K562 (cell line): ENCODE measurements around the gene TRIM62. TPM values are rescaled to one million over a fixed set of nuclear protein-coding genes. Genes with fewer than 3 reads are reported as not detected.

Experiments used
- ATAC-seq: fragments of 200-7000 bp; cut with Tn5 transposase; 3 replicates; pipeline ENCODE4 v1.9.1; 2020; ENCODE audit warnings: moderate library complexity
- BruUV-seq: library from RNA; stranded (reverse); fragments of 400-500 nt; replicated peaks from 2 replicates; lab custom pipeline; 2021; lab: Mats Ljungman, UMichigan
- CTCF ChIA-PET: fragments of 300-600 bp; formaldehyde crosslinking; extraction: SDS; loops from one replicate; lab custom pipeline; 2021; ENCODE audit warnings: low intra/inter-chr PET ratio; lab: Yijun Ruan, JAX
- POLR2A ChIA-PET: fragments of 300-600, 350-650 bp; sonication (Branson Sonifier 250); formaldehyde crosslinking; extraction: SDS; loops from one replicate; lab custom pipeline; 2021; ENCODE audit warnings: antibody characterized with exemption, inconsistent platforms; lab: Yijun Ruan, JAX
- DNase-seq, 4 experiments: peaks; one replicate each; pipeline versions ENCODE4 v3.0.0 to v3.0.0-alpha.2; 2011 to 2018; ENCODE audit warnings: low spot score in 3 of 4, mixed read lengths in 3 of 4; ENCODE audit errors: extremely low read depth in 1 of 4
- FAIRE-seq: peaks from 2 replicates; lab custom pipeline; 2011; peaks lifted over from hg19 to GRCh38; lab: Jason Lieb, UNC
- H2AFZ ChIP-seq: 2 replicates; pipeline ENCODE4 v1.6.0; 2011; ENCODE audit warnings: low read depth, low read length, control low read depth, inconsistent platforms
- H3K27ac ChIP-seq: fragments of 200-600 bp; 3 replicates; pipeline ENCODE4 v1.8.0; 2011; ENCODE audit warnings: low read depth, mild to moderate bottlenecking, control low read depth, inconsistent platforms, low read length, moderate library complexity, mixed read lengths; ENCODE audit errors: extremely low read depth
- H3K27me3 ChIP-seq, 2 experiments: fragments of 300-600 bp in 1 of 2; 2 replicates in 1 of 2; 3 replicates in 1 of 2; pipeline versions ENCODE4 v1.6.0 to v1.8.0; 2011; ENCODE audit warnings: inconsistent platforms in 2 of 2, low read length in 2 of 2, mild to moderate bottlenecking in 1 of 2, mixed read lengths in 1 of 2, moderate library complexity in 1 of 2; ENCODE audit not compliant: control insufficient read depth in 2 of 2, insufficient read depth in 2 of 2
- H3K36me3 ChIP-seq: fragments of 300-600 bp; 3 replicates; pipeline ENCODE4 v1.8.0; 2011; ENCODE audit warnings: mild to moderate bottlenecking, low read length, inconsistent platforms; ENCODE audit not compliant: control insufficient read depth, insufficient read depth
- H3K4me1 ChIP-seq, 2 experiments: fragments of 200-600 bp in 1 of 2; replicated peaks in 1 of 2; 2 replicates in 1 of 2; 3 replicates in 1 of 2; pipeline versions ENCODE4 v1.5.1 to v1.8.0; 2011; ENCODE audit warnings: inconsistent platforms in 2 of 2, low read length in 2 of 2, mild to moderate bottlenecking in 1 of 2, mixed read lengths in 1 of 2, moderate library complexity in 1 of 2; ENCODE audit not compliant: control insufficient read depth in 2 of 2, insufficient read depth in 2 of 2
- H3K4me2 ChIP-seq: 2 replicates; pipeline ENCODE4 v1.6.1; 2011; ENCODE audit warnings: low read length, control low read depth, inconsistent platforms, mixed read lengths; ENCODE audit not compliant: insufficient read depth
- H3K4me3 ChIP-seq: fragments of 200-600 bp; sonication (generic), shearing (Covaris generic); 2 replicates; pipeline ENCODE4 v1.5.1; 2016; ENCODE audit warnings: control low read depth, inconsistent platforms
- H3K79me2 ChIP-seq: fragments of 200-600 bp; 3 replicates; pipeline ENCODE4 v1.8.0; 2011; ENCODE audit warnings: low read length, inconsistent platforms; ENCODE audit not compliant: control insufficient read depth, insufficient read depth
- H3K9ac ChIP-seq, 2 experiments: 2 replicates each; pipeline versions ENCODE4 v1.6.0 to v1.6.1; 2011; ENCODE audit warnings: low read depth in 2 of 2, low read length in 2 of 2, control low read depth in 1 of 2, inconsistent platforms in 1 of 2, mild to moderate bottlenecking in 1 of 2, mixed read lengths in 1 of 2; ENCODE audit not compliant: insufficient read depth in 1 of 2
- H3K9me1 ChIP-seq: one replicate; pipeline ENCODE4 v1.6.0; 2011; ENCODE audit warnings: inconsistent platforms, mild to moderate bottlenecking, low read length, moderate library complexity; ENCODE audit not compliant: control insufficient read depth, insufficient read depth
- H3K9me3 ChIP-seq: replicated peaks from 2 replicates; pipeline ENCODE4 v1.5.1; 2011; ENCODE audit warnings: low read depth, low read length, inconsistent platforms; ENCODE audit not compliant: control insufficient read depth, insufficient read depth
- H4K20me1 ChIP-seq: replicated peaks from 2 replicates; pipeline ENCODE4 v1.6.1; 2011; ENCODE audit warnings: low read length, inconsistent platforms, mixed read lengths; ENCODE audit not compliant: control insufficient read depth, insufficient read depth
- MEIS2 ChIP-seq: fragments of 450-650 bp; IDR thresholded peaks from 2 replicates; pipeline ENCODE4 v1.6.1; 2014; ENCODE audit warnings: mild to moderate bottlenecking; ENCODE audit not compliant: partially characterized antibody
- MYNN ChIP-seq, 2 experiments: sonication (generic); formaldehyde crosslinking in 1 of 2; IDR thresholded peaks; 2 replicates each; pipeline versions ENCODE4 v1.5.0 to v1.6.1; 2016 to 2020; ENCODE audit warnings: antibody characterized with exemption in 1 of 2, missing genetic modification reagents in 1 of 2
- PTBP1 ChIP-seq: fragments of 200-400 bp; formaldehyde crosslinking; IDR thresholded peaks from 2 replicates; pipeline ENCODE4 v1.6.1; 2017; ENCODE audit warnings: low read depth, low read length
- WGBS: fragments of 100-300 bp; shearing (Covaris generic); methylation state at CpG from one replicate; pipeline ENCODE4 v1.1.6; 2016; ENCODE audit warnings: low coverage, mixed read lengths; ENCODE audit not compliant: insufficient coverage; ENCODE audit errors: missing lambda C conversion rate; 5-methylcytosine and 5-hydroxymethylcytosine counted together
- in situ Hi-C: fragments of 300-500 bp; cut with MboI; formaldehyde crosslinking; loops from 4 replicates; pipeline ENCODE4 v1.15.0; 2018; ENCODE audit warnings: inconsistent platforms, mixed read lengths
- intact Hi-C: fragments of 100-400 bp; cut with micrococcal nuclease; formaldehyde crosslinking; loops from 2 replicates; pipeline ENCODE4 v1.14.2; 2022
- polyA plus RNA-seq, 8 experiments: library from polyadenylated mRNA; depleted of rRNA in 4 of 8; stranded (reverse) in 5 of 8; unstranded in 3 of 8; fragments of >200 nt; fragmentation: Nextera tagmentation in 2 of 8; fragmentation: Illumina TruSeq in 1 of 8; extraction: Ambion mirVana in 2 of 8; extraction: Trizol in 1 of 8; gene quantifications; 2 replicates each; pipeline versions ENCODE4 v1.2.1 to v1.2.3, GENCODE V29; 2011 to 2014; ENCODE audit warnings: inconsistent platforms in 1 of 8, missing spikeins in 1 of 8
- total RNA-seq, 7 experiments: library from RNA; depleted of rRNA in 6 of 7; stranded (reverse); fragments of >200 nt in 6 of 7; fragmentation: Illumina TruSeq in 2 of 7; extraction: Trizol in 2 of 7; gene quantifications; 2 replicates each; pipeline versions ENCODE4 v1.2.1 to v1.2.3, GENCODE V29; 2011 to 2021; ENCODE audit warnings: low replicate concordance in 1 of 7
- TF ChIP-seq, protein P1 (sequence below), 2 experiments: fragments of 450-650 bp; formaldehyde crosslinking in 1 of 2; IDR thresholded peaks; 2 replicates each; pipeline versions ENCODE4 v1.4.0 to v1.6.1; 2014 to 2020; ENCODE audit warnings: mild to moderate bottlenecking in 2 of 2, borderline replicate concordance in 1 of 2, low read depth in 1 of 2

TRIM62 gene
- total and polyA plus RNA-seq, 9 of the 15 experiments (the other 6 are each of a cell fraction or from before 2014, with no cell fraction given): 0.18 to 2.3 (median 0.52) TPM

DNA sequence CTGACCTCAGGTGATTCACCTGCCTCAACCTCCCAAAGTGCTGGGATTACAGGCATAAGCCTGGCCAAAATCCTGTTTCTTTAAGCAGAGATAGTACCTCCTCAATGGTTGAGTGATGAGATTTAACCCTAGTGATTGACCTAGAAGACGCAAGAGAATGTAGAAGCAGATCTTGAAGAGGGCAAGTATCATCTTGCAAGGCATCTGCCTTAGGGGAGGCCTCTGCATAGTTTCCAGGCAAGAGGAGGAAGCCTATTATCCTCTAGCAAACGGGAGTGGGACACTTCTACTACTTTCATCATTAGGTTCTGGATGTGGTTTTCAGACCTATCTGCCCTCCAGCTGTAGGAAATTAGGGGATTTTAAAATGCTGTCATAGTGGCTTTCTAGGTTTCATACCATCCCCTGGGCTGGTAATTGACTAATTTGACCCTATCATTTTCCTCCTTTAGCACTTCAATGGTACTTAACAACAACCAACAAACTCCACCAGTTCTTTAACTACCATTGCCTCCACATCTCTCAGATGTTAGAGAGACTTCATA lies 10.0 kb upstream of the TRIM62 start:
- DNase-seq (no peak), FAIRE-seq (no peak), ATAC-seq (no peak)
- no peak overlapping the region for H3K4me3 ChIP-seq
- H3K9me3 ChIP-seq: no peaks in the 10 kb centered on the region
- H3K9ac ChIP-seq: no peak overlapping the region
- BruUV-seq: no TSS peak
- H3K36me3 ChIP-seq: no peaks in the 10 kb centered on the region
- in situ Hi-C loops: no loop called here
- H3K27ac ChIP-seq: no peak overlapping the region
- H3K4me2 ChIP-seq: no peak overlapping the region
- CTCF ChIA-PET: no interaction called here
- POLR2A ChIA-PET: no interaction called here
- no peaks in the 10 kb centered on the region for H3K9me1 ChIP-seq
- intact Hi-C loops: no loop called here
- H3K79me2 ChIP-seq: no peaks in the 10 kb centered on the region
- peaks cover 9 to 10% of the 10 kb centered on the region in 2 experiments; a peak in 4 of 5 replicates for H3K27me3 ChIP-seq
- H4K20me1 ChIP-seq: no peaks in the 10 kb centered on the region
- no peak overlapping the region for H2AFZ ChIP-seq
- 0% methylated on average over 2 of the region's 2 CpGs for WGBS
- TF ChIP-seq MEIS2 (no peak), MYNN (IDR thresholded peaks at IDR 0.05) (no peak), MYNN (CRISPR knock-in tag; IDR thresholded peaks at IDR 0.05) (no peak), PTBP1 (no peak)
- TF ChIP-seq, protein P1, sequence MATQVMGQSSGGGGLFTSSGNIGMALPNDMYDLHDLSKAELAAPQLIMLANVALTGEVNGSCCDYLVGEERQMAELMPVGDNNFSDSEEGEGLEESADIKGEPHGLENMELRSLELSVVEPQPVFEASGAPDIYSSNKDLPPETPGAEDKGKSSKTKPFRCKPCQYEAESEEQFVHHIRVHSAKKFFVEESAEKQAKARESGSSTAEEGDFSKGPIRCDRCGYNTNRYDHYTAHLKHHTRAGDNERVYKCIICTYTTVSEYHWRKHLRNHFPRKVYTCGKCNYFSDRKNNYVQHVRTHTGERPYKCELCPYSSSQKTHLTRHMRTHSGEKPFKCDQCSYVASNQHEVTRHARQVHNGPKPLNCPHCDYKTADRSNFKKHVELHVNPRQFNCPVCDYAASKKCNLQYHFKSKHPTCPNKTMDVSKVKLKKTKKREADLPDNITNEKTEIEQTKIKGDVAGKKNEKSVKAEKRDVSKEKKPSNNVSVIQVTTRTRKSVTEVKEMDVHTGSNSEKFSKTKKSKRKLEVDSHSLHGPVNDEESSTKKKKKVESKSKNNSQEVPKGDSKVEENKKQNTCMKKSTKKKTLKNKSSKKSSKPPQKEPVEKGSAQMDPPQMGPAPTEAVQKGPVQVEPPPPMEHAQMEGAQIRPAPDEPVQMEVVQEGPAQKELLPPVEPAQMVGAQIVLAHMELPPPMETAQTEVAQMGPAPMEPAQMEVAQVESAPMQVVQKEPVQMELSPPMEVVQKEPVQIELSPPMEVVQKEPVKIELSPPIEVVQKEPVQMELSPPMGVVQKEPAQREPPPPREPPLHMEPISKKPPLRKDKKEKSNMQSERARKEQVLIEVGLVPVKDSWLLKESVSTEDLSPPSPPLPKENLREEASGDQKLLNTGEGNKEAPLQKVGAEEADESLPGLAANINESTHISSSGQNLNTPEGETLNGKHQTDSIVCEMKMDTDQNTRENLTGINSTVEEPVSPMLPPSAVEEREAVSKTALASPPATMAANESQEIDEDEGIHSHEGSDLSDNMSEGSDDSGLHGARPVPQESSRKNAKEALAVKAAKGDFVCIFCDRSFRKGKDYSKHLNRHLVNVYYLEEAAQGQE (IDR thresholded peaks at IDR 0.05; ENCODE audit: borderline replicate concordance): no peak
- TF ChIP-seq, protein P1 (CRISPR knock-in tag; IDR thresholded peaks at IDR 0.05; ENCODE audit: low read depth): no peak
- no peaks in the 10 kb centered on the region for H3K4me1 ChIP-seq
